GM23338 (cell line): ENCODE data around the gene C17orf78.

Experiments
- CREB1 ChIP-seq: fragments of 250-450 bp; sonication (Bioruptor Pico); IDR thresholded peaks from 2 replicates; pipeline ENCODE4 v1.5.0; 2020; ENCODE audit warnings: low read depth, mild to moderate bottlenecking, moderate library complexity
- CTCF ChIP-seq, 2 experiments: fragments of 200-600 bp in 1 of 2; sonication (generic) in 1 of 2; conservative IDR thresholded peaks; 2 replicates each; pipeline versions ENCODE4 v1.5.1 to v1.6.1; 2016 to 2017; ENCODE audit warnings: antibody characterized with exemption in 2 of 2, low read depth in 2 of 2, mild to moderate bottlenecking in 2 of 2, moderate library complexity in 1 of 2
- ETS1 ChIP-seq: IDR thresholded peaks from 2 replicates; pipeline ENCODE4 v1.6.1; 2016; ENCODE audit warnings: antibody characterized with exemption
- EZH2 ChIP-seq: fragments of 200-600 bp; sonication (generic); IDR thresholded peaks from one replicate; pipeline ENCODE4 v1.8.0; 2017; ENCODE audit warnings: antibody characterized with exemption, mild to moderate bottlenecking, low read depth; ENCODE audit not compliant: unreplicated experiment
- EZH2phosphoT487 ChIP-seq: fragments of 200-600 bp; sonication (generic); IDR thresholded peaks from one replicate; pipeline ENCODE4 v1.8.1; 2018; ENCODE audit warnings: antibody characterized with exemption; ENCODE audit not compliant: unreplicated experiment
- JUNB ChIP-seq: IDR thresholded peaks from one replicate; pipeline ENCODE4 v1.6.1; 2016; ENCODE audit warnings: antibody characterized with exemption; ENCODE audit not compliant: unreplicated experiment
- NANOG ChIP-seq: IDR thresholded peaks from 2 replicates; pipeline ENCODE4 v1.6.1; 2016; ENCODE audit warnings: antibody characterized with exemption, borderline replicate concordance
- POLR2AphosphoS5 ChIP-seq: IDR thresholded peaks from 2 replicates; pipeline ENCODE4 v1.6.1; 2016; ENCODE audit warnings: antibody characterized with exemption, low read depth
- REST ChIP-seq: IDR thresholded peaks from one replicate; pipeline ENCODE4 v1.6.1; 2018; ENCODE audit warnings: antibody characterized with exemption; ENCODE audit not compliant: unreplicated experiment
- ZNF114 ChIP-seq: fragments of 250-450 bp; sonication (Bioruptor Pico); IDR thresholded peaks from 2 replicates; pipeline ENCODE4 v1.5.0; 2020; ENCODE audit warnings: mild to moderate bottlenecking, moderate library complexity
- ZNF331 ChIP-seq: fragments of 250-450 bp; sonication (Bioruptor Pico); IDR thresholded peaks from 2 replicates; pipeline ENCODE4 v1.5.0; 2020; ENCODE audit warnings: low read depth, mild to moderate bottlenecking, moderate library complexity
- ZNF462 ChIP-seq: fragments of 250-450 bp; sonication (Bioruptor Pico); IDR thresholded peaks from 2 replicates; pipeline ENCODE4 v1.5.0; 2020; ENCODE audit warnings: mild to moderate bottlenecking, moderate library complexity

- TF ChIP-seq CTCF (conservative IDR thresholded peaks at IDR 0.05; ENCODE audit: low read depth in 2 of 2): no peak
- TF ChIP-seq EZH2: no peak
- no peak for TF ChIP-seq POLR2AphosphoS5
- TF ChIP-seq ZNF114 (CRISPR knock-in tag): no peak
- no peak for TF ChIP-seq EZH2phosphoT487
- no peak for TF ChIP-seq ETS1
- no peak for TF ChIP-seq REST
- no peak for TF ChIP-seq CREB1
- TF ChIP-seq NANOG: no peak
- TF ChIP-seq JUNB: no peak
- no peak for TF ChIP-seq ZNF331 (CRISPR knock-in tag)
- no peak for TF ChIP-seq ZNF462 (CRISPR knock-in tag)
Measured at GRCh38 chr17:37384560-37385149, 8.9 kb downstream of the C17orf78 start.
